HepG2 (cell line): ENCODE results near the gene TMED6. TPM values are rescaled to one million over a fixed set of nuclear protein-coding genes. Genes with fewer than 3 reads are reported as not detected.

Source experiments
- ASH2L ChIP-seq: fragments of 300-600, 200-600 bp; sonication (generic); IDR thresholded peaks from 2 replicates; pipeline ENCODE4 v1.7.0; 2017; ENCODE audit warnings: low read depth, mild to moderate bottlenecking, moderate library complexity, mixed read lengths, low read length; ENCODE audit not compliant: insufficient read length
- ATF1 ChIP-seq: IDR thresholded peaks from 2 replicates; pipeline ENCODE4 v1.6.1; 2016; ENCODE audit warnings: mild to moderate bottlenecking, control low read depth
- CBX5 ChIP-seq: sonication (generic); formaldehyde crosslinking; IDR thresholded peaks from 2 replicates; pipeline ENCODE4 v1.4.0; 2020; ENCODE audit warnings: missing genetic modification reagents, borderline replicate concordance
- EZH2 ChIP-seq: conservative IDR thresholded peaks from 2 replicates; pipeline ENCODE4 v1.6.1; 2012; ENCODE audit warnings: mild to moderate bottlenecking, low read depth, low read length, moderate library complexity
- FOSL2 ChIP-seq: sonication (generic); formaldehyde crosslinking; IDR thresholded peaks from 2 replicates; pipeline ENCODE4 v1.4.0; 2020; ENCODE audit warnings: missing genetic modification reagents
- GPN1 ChIP-seq: sonication (generic); formaldehyde crosslinking; IDR thresholded peaks from 2 replicates; pipeline ENCODE4 v1.5.1; 2020; ENCODE audit warnings: missing genetic modification reagents, borderline replicate concordance
- HDAC1 ChIP-seq: sonication (generic); formaldehyde crosslinking; IDR thresholded peaks from 2 replicates; pipeline ENCODE4 v1.5.1; 2020; ENCODE audit warnings: mild to moderate bottlenecking, missing genetic modification reagents
- HNRNPLL ChIP-seq: fragments of 200-400 bp; formaldehyde crosslinking; IDR thresholded peaks from 2 replicates; pipeline ENCODE4 v1.6.1; 2017; ENCODE audit warnings: mild to moderate bottlenecking, low read depth, low read length; ENCODE audit not compliant: poor library complexity, severe bottlenecking
- MLLT10 ChIP-seq: sonication (generic); formaldehyde crosslinking; IDR thresholded peaks from 2 replicates; pipeline ENCODE4 v1.4.0; 2020; ENCODE audit warnings: missing genetic modification reagents
- NFIB ChIP-seq: sonication (generic); formaldehyde crosslinking; IDR thresholded peaks from 2 replicates; pipeline ENCODE4 v1.9.0; 2021; ENCODE audit warnings: missing genetic modification reagents, mild to moderate bottlenecking, borderline replicate concordance
- NRL ChIP-seq: sonication (generic); formaldehyde crosslinking; IDR thresholded peaks from 2 replicates; pipeline ENCODE4 v1.5.0; 2020; ENCODE audit warnings: missing genetic modification reagents, mild to moderate bottlenecking, moderate library complexity, borderline replicate concordance
- PRMT3 ChIP-seq: sonication (generic); formaldehyde crosslinking; IDR thresholded peaks from 2 replicates; pipeline ENCODE4 v1.8.1; 2022; ENCODE audit warnings: low read depth, mild to moderate bottlenecking, moderate library complexity, missing genetic modification reagents, borderline replicate concordance
- SP2 ChIP-seq: sonication (generic); formaldehyde crosslinking; IDR thresholded peaks from 2 replicates; pipeline ENCODE4 v1.5.1; 2020; ENCODE audit warnings: mild to moderate bottlenecking, missing genetic modification reagents
- TGIF2 ChIP-seq: IDR thresholded peaks from 2 replicates; pipeline ENCODE4 v1.6.1; 2016; ENCODE audit warnings: control low read depth, missing compliant biosample characterization
- ZKSCAN5 ChIP-seq: sonication (generic); formaldehyde crosslinking; IDR thresholded peaks from 2 replicates; pipeline ENCODE4 v1.5.1; 2020; ENCODE audit warnings: mild to moderate bottlenecking, missing genetic modification reagents
- ZNF143 ChIP-seq: sonication (generic); formaldehyde crosslinking; IDR thresholded peaks from 2 replicates; pipeline ENCODE4 v1.4.0; 2020; ENCODE audit warnings: missing genetic modification reagents
- ZNF225 ChIP-seq: sonication (generic); formaldehyde crosslinking; IDR thresholded peaks from 2 replicates; pipeline ENCODE4 v1.4.0; 2020; ENCODE audit warnings: mild to moderate bottlenecking, missing genetic modification reagents
- ZNF260 ChIP-seq: sonication (generic); formaldehyde crosslinking; IDR thresholded peaks from 2 replicates; pipeline ENCODE4 v1.4.0; 2020; ENCODE audit warnings: missing genetic modification reagents, low read depth, mild to moderate bottlenecking, borderline replicate concordance
- ZNF337 ChIP-seq: sonication (generic); formaldehyde crosslinking; IDR thresholded peaks from 2 replicates; pipeline ENCODE4 v1.5.1; 2020; ENCODE audit warnings: missing genetic modification reagents, low read depth, mild to moderate bottlenecking, borderline replicate concordance
- ZNF383 ChIP-seq: sonication (generic); formaldehyde crosslinking; IDR thresholded peaks from 2 replicates; pipeline ENCODE4 v1.4.0; 2020; ENCODE audit warnings: missing genetic modification reagents, mild to moderate bottlenecking, borderline replicate concordance
- ZNF44 ChIP-seq: sonication (generic); formaldehyde crosslinking; IDR thresholded peaks from 2 replicates; pipeline ENCODE4 v1.5.1; 2020; ENCODE audit warnings: mild to moderate bottlenecking, missing genetic modification reagents
- ZNF546 ChIP-seq: sonication (generic); formaldehyde crosslinking; conservative IDR thresholded peaks from 2 replicates; pipeline ENCODE4 v1.8.1; 2023; ENCODE audit warnings: mild to moderate bottlenecking, missing genetic modification reagents
- ZNF75D ChIP-seq: sonication (generic); formaldehyde crosslinking; IDR thresholded peaks from 2 replicates; pipeline ENCODE4 v1.8.1; 2023; ENCODE audit warnings: missing genetic modification reagents, mild to moderate bottlenecking, borderline replicate concordance
- polyA plus RNA-seq, 8 experiments: library from polyadenylated mRNA; depleted of rRNA in 3 of 8; stranded (reverse) in 7 of 8; unstranded in 1 of 8; fragments of >200 nt; fragmentation: Illumina TruSeq in 4 of 8; extraction: Trizol in 4 of 8; gene quantifications; 2 replicates each; pipeline versions ENCODE4 v1.2.1 to v1.2.3, GENCODE V29; 2011 to 2016; ENCODE audit warnings: low read depth in 4 of 8, missing spikeins in 1 of 8, mixed read lengths in 1 of 8; ENCODE audit not compliant: insufficient read depth in 1 of 8
- total RNA-seq, 5 experiments: library from RNA; depleted of rRNA; stranded (reverse); fragments of >200 nt; fragmentation: Illumina TruSeq; extraction: Trizol; gene quantifications; 2 replicates each; pipeline ENCODE4 v1.2.3, GENCODE V29; 2016; ENCODE audit warnings: low read depth in 1 of 5
- TF ChIP-seq, protein P1 (sequence below): sonication (generic); formaldehyde crosslinking; IDR thresholded peaks from 2 replicates; pipeline ENCODE4 v1.8.1; 2022; ENCODE audit warnings: mild to moderate bottlenecking, missing genetic modification reagents
- TF ChIP-seq, protein P2 (sequence below): sonication (generic); formaldehyde crosslinking; IDR thresholded peaks from 2 replicates; pipeline ENCODE4 v1.4.0; 2020; ENCODE audit warnings: missing genetic modification reagents, mild to moderate bottlenecking, borderline replicate concordance
- TF ChIP-seq, protein P3 (sequence below): sonication (generic); IDR thresholded peaks from 2 replicates; pipeline ENCODE4 v1.6.1; 2016; ENCODE audit warnings: low read depth, borderline replicate concordance

Gene TMED6
- total and polyA plus RNA-seq, 2 of the 13 experiments (the other 11 are each of a cell fraction or from before 2014, with no cell fraction given) = 9.8 to 14.4 TPM

DNA sequence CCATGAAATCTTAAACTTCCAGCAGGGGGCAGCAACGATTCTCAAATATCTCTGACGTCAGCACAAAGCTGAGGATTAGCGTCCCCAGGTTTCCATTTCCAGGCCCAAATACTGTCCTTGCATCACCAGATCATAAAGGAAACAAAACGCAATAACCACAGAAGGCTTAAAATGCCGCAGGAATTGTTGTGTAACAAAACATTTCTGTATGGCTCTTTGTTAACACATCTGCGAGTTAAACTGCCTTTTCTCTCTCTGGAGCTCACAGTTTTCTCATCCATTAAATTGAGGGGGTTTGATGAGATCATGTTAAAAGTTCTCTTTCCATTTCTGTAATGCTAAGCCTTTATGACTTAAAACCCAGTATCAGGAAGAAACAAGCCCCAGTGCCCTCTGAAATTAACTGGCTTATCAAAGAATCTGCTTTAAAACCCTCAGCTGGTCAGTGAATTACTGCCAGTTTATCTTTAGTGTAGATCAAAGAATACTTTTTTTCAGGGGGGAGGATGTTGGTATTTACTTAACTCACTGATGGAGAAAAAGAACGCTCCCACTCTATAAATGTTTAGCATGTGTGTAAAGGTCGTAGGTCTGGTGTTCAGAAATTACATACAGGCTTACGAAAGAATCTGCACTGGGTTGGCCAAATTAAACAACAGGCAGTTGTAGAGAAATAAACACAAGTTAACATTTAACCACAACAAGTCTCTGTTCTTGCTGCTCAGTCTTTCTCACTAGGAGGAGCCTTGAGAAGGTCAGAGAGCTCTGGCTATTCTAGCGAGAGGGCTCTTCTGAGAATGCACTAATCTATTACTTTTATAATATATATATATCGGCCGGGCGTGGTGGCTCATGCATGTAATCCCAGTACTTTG is 44.8 kb upstream of the TMED6 start (continued):
- TF ChIP-seq TGIF2 (CRISPR knock-in tag) = peak; percentile 87; the same call in 1 of the 2 replicates
- TF ChIP-seq ZNF546 (CRISPR knock-in tag) = no peak
- TF ChIP-seq GPN1 (CRISPR knock-in tag) = no peak
- TF ChIP-seq ATF1 (CRISPR knock-in tag) = peak; percentile 92
- TF ChIP-seq ASH2L = peak; percentile 100
- no peak for TF ChIP-seq ZNF225
- TF ChIP-seq ZKSCAN5 = no peak
- TF ChIP-seq EZH2 = no peak
- no peak for TF ChIP-seq MLLT10 (CRISPR knock-in tag)
- no peak for TF ChIP-seq ZNF75D (CRISPR knock-in tag)
- 0 out of 2 replicates have a peak, but pooled peaks have one; percentile 14 for TF ChIP-seq ZNF44 (CRISPR knock-in tag)
- TF ChIP-seq NFIB (CRISPR knock-in tag) = no peak
- TF ChIP-seq SP2 (CRISPR knock-in tag) = no peak
- TF ChIP-seq HDAC1 = peak; percentile 88
- no peak for TF ChIP-seq NRL
- TF ChIP-seq, protein P1, sequence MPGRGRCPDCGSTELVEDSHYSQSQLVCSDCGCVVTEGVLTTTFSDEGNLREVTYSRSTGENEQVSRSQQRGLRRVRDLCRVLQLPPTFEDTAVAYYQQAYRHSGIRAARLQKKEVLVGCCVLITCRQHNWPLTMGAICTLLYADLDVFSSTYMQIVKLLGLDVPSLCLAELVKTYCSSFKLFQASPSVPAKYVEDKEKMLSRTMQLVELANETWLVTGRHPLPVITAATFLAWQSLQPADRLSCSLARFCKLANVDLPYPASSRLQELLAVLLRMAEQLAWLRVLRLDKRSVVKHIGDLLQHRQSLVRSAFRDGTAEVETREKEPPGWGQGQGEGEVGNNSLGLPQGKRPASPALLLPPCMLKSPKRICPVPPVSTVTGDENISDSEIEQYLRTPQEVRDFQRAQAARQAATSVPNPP (CRISPR knock-in tag) = peak; percentile 60; the same call in 1 of the 2 replicates
- TF ChIP-seq ZNF337 (CRISPR knock-in tag) = 0 out of 2 replicates have a peak, but pooled peaks have one; percentile 44
- TF ChIP-seq ZNF143 (CRISPR knock-in tag) = no peak
- 0 out of 2 replicates have a peak, but pooled peaks have one; percentile 43 for TF ChIP-seq CBX5 (CRISPR knock-in tag)
- TF ChIP-seq, protein P2, sequence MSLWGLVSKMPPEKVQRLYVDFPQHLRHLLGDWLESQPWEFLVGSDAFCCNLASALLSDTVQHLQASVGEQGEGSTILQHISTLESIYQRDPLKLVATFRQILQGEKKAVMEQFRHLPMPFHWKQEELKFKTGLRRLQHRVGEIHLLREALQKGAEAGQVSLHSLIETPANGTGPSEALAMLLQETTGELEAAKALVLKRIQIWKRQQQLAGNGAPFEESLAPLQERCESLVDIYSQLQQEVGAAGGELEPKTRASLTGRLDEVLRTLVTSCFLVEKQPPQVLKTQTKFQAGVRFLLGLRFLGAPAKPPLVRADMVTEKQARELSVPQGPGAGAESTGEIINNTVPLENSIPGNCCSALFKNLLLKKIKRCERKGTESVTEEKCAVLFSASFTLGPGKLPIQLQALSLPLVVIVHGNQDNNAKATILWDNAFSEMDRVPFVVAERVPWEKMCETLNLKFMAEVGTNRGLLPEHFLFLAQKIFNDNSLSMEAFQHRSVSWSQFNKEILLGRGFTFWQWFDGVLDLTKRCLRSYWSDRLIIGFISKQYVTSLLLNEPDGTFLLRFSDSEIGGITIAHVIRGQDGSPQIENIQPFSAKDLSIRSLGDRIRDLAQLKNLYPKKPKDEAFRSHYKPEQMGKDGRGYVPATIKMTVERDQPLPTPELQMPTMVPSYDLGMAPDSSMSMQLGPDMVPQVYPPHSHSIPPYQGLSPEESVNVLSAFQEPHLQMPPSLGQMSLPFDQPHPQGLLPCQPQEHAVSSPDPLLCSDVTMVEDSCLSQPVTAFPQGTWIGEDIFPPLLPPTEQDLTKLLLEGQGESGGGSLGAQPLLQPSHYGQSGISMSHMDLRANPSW = peak; percentile 84; the same call in 1 of the 2 replicates
- TF ChIP-seq, protein P3, sequence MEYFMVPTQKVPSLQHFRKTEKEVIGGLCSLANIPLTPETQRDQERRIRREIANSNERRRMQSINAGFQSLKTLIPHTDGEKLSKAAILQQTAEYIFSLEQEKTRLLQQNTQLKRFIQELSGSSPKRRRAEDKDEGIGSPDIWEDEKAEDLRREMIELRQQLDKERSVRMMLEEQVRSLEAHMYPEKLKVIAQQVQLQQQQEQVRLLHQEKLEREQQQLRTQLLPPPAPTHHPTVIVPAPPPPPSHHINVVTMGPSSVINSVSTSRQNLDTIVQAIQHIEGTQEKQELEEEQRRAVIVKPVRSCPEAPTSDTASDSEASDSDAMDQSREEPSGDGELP = peak; percentile 96
- TF ChIP-seq HNRNPLL = no peak
- TF ChIP-seq ZNF383 (CRISPR knock-in tag) = no peak
- TF ChIP-seq PRMT3 (CRISPR knock-in tag) = no peak
- TF ChIP-seq ZNF260 (CRISPR knock-in tag) = no peak
- peak; percentile 75 for TF ChIP-seq FOSL2 (CRISPR knock-in tag)
